Measurements from ENCODE around the gene PLCG2.

PLCG2 gene

DNA sequence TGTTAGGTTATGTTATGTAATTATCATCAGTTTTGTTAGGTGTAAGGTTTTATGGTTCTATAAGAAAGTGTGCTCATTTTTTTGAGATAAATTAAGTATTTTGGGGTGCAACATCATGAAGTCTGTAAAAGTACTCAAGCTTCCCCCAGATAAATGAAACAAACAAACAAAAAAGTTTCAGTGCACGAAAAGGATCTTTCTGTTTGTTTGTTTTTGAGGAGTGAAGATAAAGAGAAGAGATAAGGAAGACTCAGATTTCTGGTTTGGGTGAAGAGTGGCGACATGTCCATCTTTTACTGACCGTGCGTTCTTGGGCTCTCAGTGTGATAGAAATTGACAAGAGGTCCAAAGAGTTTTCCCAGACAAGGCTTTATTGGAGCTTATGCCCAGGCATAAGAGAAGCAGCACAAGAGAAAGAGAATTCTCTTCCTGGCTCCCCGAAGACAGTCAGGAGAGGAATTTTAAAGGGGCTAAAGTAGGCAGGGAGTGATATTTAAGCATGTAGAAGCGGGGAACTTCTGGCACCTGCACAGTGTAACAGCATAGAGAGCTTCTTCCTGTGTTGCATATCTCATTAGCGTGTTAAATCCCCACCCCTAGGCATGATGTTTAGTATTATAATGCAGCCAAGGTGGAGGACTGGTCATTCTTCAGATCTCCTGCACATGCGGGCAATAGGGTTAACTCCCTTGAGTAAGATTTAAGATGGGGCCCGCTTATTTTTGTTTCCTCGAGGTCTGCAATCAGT lies 71.3 kb downstream of the PLCG2 start:
- no peaks in the 10 kb centered on the region for H3K27me3 ChIP-seq (ENCODE audit: control insufficient read depth, insufficient read depth, low read length)

DNA sequence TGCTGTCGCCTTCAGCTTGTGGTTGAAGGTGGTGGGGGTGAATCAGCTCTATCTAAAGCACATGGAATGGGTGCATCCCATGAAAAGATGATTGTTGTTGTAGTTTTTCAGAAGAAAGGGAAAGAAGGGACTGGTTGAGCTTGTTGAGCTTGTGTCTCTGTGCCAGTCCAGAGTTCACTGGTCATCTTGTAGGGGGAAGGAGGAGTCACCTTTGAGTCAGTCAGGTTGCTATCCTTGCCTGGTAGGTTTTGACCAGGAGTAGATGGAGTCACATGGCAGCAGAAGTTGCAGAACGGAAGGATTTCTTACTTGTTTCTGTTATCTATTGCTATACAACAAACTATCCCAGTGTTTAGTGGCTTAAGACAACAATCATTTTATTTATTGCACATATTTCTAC lies 73.3 kb downstream of the PLCG2 start:
- Histone ChIP-seq H3K9ac (ENCODE audit: low read length) (no peak overlapping the region), H3K4me1 (ENCODE audit: control insufficient read depth, insufficient read depth, low read length) (no peaks in the 10 kb centered on the region), H3K27me3 (ENCODE audit: control insufficient read depth, insufficient read depth, low read length) (no peaks in the 10 kb centered on the region), H3K36me3 (ENCODE audit: control insufficient read depth, insufficient read depth, low read length) (no peaks in the 10 kb centered on the region), H3K27ac (ENCODE audit: low read depth, low read length) (no peak overlapping the region), H3K4me3 (ENCODE audit: low read length) (no peak overlapping the region)

More for the DNA sequence above, 71.3 kb downstream of the PLCG2 start:
- H3K4me1 ChIP-seq (ENCODE audit: control insufficient read depth, insufficient read depth, low read length), result no peaks in the 10 kb centered on the region
- H3K27ac ChIP-seq (ENCODE audit: low read depth, low read length), result no peak overlapping the region
- H3K36me3 ChIP-seq (ENCODE audit: control insufficient read depth, insufficient read depth, low read length), result no peaks in the 10 kb centered on the region
- H3K9ac ChIP-seq (ENCODE audit: low read length), result no peak overlapping the region
- H3K4me3 ChIP-seq (ENCODE audit: low read length), result no peak overlapping the region

DNA sequence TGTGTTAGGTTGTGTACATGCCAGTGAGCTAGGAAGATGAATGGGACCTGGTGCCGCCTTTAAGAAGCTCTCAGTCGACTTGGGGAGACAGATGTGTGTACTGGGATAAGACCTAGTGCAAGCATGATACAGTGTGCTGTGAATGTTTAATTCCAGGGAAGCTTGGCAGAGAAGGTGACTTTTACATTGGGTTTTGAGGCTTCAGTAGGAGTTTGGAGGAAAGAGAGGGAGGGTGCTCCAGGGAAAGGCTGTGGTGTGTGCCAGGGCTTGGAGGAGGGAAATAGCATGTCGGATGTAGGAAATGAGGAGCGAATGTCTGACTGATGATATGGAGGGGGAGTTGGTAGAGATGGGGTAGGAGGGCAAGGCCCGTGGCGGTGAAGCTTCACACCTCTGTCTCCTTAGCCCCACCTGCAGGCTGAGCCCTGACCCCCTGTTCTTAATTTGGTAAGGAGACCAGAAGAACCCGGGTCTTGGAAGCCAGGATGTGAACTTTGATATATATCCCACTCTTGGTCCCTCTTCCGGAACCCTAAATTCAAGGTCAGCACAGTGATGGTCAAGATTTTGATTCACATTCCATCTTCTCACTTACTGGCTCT lies 76.6 kb downstream of the PLCG2 start:
- Histone ChIP-seq H3K36me3 (ENCODE audit: control insufficient read depth, insufficient read depth, low read length) (no peaks in the 10 kb centered on the region), H3K9ac (ENCODE audit: low read length) (no peak overlapping the region), H3K4me1 (ENCODE audit: control insufficient read depth, insufficient read depth, low read length) (no peaks in the 10 kb centered on the region), H3K4me3 (ENCODE audit: low read length) (no peak overlapping the region), H3K27me3 (ENCODE audit: control insufficient read depth, insufficient read depth, low read length) (no peaks in the 10 kb centered on the region), H3K27ac (ENCODE audit: low read depth, low read length) (no peak overlapping the region)

DNA sequence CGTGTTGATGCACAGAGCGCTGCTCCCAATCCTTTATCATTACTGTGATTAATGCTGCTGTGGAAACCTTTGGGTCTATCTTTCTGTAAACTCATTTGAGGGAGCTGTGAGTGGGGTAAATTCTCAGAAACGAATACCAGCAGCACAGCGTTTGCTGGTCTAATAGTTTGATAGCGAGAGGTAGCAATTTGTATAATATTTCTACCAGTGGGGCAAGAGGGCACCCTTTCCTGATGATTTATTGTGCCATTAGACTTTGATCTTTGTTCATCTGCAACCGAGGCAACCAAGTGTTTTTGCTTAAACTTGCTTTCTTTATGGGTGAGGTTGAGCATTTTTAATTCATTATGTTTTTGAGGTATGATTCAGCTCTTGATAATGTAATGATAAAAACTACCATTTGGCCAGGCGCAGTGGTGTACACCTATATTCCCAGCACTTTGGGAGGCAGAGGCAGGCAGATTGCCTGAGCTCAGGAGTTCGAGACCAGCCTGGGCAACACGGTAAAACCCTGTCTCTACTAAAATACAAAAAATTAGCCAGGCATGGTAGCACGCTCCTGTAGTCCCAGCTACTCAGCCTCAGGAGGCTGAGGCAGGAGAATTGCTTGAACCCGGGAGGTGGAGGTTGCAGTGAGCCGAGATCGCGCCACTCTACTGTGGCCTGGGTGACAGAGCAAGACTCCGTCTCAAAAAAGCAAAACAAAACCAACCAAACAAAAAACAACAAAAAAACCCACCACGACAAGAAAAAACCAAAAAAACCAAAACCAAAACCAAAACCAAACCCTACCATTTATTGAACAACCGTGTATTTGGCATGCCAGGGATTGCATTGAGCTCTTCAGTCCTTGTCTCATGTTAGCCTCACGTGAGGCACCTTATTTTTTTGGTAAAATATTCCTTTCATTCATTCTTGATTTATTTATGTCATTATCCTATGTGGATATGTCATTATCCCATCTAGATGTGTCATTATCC lies 81.5 kb downstream of the PLCG2 start:
- no peaks in the 10 kb centered on the region for H3K4me1 ChIP-seq (ENCODE audit: control insufficient read depth, insufficient read depth, low read length)
- H3K27ac ChIP-seq (ENCODE audit: low read depth, low read length), result no peak overlapping the region
- no peaks in the 10 kb centered on the region for H3K27me3 ChIP-seq (ENCODE audit: control insufficient read depth, insufficient read depth, low read length)
- no peak overlapping the region for H3K4me3 ChIP-seq (ENCODE audit: low read length)
- no peak overlapping the region for H3K9ac ChIP-seq (ENCODE audit: low read length)
- no peaks in the 10 kb centered on the region for H3K36me3 ChIP-seq (ENCODE audit: control insufficient read depth, insufficient read depth, low read length)

DNA sequence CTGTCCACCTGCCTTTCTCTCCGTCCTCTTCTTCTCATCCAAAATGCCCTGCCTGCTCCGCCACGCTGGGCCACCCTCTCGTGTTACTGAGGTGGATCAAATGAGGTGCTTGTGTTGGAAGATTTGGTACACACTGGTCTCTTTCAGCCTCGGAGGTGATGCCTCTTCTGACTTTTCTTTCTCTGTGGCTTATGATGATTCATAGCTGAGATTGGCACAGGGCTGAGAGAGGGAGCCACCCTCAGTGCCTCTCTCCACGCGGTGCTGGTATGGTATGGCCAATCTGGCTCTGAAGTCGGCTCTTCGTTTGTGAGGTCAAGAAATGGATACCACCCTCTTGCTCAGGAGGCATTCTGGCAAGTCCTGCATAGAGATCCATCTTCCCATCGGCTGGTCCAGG lies 82.4 kb downstream of the PLCG2 start:
- no peak overlapping the region for H3K4me3 ChIP-seq (ENCODE audit: low read length)
- no peaks in the 10 kb centered on the region for H3K36me3 ChIP-seq (ENCODE audit: control insufficient read depth, insufficient read depth, low read length)
- no peak overlapping the region for H3K9ac ChIP-seq (ENCODE audit: low read length)
- no peaks in the 10 kb centered on the region for H3K27me3 ChIP-seq (ENCODE audit: control insufficient read depth, insufficient read depth, low read length)
- no peak overlapping the region for H3K27ac ChIP-seq (ENCODE audit: low read depth, low read length)
- no peaks in the 10 kb centered on the region for H3K4me1 ChIP-seq (ENCODE audit: control insufficient read depth, insufficient read depth, low read length)

DNA sequence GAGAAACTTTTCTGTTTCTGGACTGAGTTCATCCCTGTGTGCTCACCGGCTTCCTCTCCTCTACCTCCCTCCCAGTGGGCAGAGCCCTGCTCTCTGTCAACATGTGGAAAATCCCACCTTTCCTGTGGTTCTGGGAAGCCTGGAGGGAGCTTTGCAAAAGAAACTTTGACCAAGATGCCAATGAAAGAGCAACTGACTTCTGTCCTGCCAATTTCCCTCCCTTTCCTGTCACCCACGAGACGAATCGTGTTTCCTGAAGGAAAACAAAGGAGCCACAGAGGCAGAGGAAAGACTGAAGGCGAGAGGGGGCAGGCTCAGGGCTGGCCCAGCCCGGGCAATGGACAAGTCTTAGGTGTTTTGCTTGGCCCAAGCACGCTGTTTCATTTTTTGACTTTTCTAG lies 82.8 kb downstream of the PLCG2 start:
- Histone ChIP-seq H3K9ac (ENCODE audit: low read length) (no peak overlapping the region), H3K36me3 (ENCODE audit: control insufficient read depth, insufficient read depth, low read length) (no peaks in the 10 kb centered on the region), H3K27ac (ENCODE audit: low read depth, low read length) (no peak overlapping the region), H3K4me1 (ENCODE audit: control insufficient read depth, insufficient read depth, low read length) (no peaks in the 10 kb centered on the region), H3K27me3 (ENCODE audit: control insufficient read depth, insufficient read depth, low read length) (no peaks in the 10 kb centered on the region), H3K4me3 (ENCODE audit: low read length) (no peak overlapping the region)

DNA sequence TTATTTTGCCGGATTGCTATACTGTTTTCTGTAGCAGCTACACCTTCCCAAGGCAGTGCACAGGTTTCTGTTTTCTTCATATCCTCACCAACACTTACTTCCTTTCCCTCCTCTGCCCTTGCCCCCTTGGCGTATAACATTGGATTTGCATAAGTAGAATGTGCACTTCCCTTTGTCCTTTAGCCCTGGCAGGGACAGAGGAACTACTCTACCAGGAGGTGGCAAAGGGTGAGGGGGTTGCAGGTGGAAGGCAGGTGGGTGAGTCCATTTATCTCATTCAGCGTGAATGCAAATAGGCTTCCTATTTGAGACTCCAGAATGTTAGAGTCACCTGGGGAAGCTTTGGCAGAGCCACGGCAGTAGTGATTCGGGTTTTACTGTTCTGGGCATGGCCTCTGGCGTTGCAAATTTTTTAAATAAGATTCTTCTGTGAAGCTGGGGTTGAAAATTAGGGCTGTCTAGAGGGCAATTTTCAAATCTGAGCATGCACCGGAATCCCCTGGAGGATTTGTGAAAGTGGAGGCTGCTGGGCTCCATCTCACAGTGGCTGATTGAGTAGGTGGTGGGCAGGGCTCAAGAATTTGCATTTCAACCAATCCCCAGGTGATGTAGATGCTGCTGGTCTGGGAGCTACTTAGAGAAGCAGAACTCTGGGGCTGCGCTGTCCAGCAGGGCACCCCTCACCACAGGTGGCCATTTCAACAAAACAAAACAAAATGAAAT lies 84.7 kb downstream of the PLCG2 start:
- no peaks in the 10 kb centered on the region for H3K27me3 ChIP-seq (ENCODE audit: control insufficient read depth, insufficient read depth, low read length)
- no peak overlapping the region for H3K4me3 ChIP-seq (ENCODE audit: low read length)
- H3K36me3 ChIP-seq (ENCODE audit: control insufficient read depth, insufficient read depth, low read length), result no peaks in the 10 kb centered on the region
- no peaks in the 10 kb centered on the region for H3K4me1 ChIP-seq (ENCODE audit: control insufficient read depth, insufficient read depth, low read length)
- no peak overlapping the region for H3K9ac ChIP-seq (ENCODE audit: low read length)
- H3K27ac ChIP-seq (ENCODE audit: low read depth, low read length), result no peak overlapping the region

DNA sequence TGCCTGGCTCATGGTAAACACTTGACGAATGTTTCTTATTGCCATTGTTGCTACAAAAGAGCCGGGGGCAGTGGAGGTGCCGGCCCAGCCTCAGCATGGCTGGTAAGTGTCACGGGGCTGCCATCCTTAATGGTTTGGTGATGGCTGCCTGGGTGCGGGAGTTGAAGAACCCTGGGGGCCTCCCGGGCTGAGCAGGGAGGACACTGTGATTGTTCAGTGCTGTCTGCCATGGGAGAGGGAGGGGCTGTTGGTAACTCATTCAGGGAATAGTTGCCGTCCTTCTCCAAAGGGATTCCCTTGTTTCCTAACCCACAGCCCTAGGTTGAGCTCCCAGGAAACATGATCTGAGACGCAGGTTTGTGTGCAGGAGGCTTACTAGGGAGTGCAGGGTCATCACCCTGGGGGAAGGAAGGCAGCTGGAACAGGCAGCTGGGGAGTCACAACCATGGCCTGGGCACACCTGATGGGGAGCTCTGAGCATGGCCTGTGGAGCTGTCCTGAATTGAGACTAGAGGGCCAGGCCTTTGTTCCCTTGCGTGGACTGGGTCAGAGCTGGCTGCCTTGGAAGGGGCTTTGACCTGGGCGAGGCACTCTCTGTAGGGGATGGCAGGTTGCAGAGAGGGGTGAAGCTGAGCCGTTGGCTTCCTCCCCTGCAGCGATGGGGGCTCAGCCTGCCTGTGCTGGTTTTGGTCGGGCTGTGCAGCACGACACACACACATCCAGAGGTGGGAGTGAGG lies 85.7 kb downstream of the PLCG2 start:
- Histone ChIP-seq H3K9ac (ENCODE audit: low read length) (no peak overlapping the region), H3K27ac (ENCODE audit: low read depth, low read length) (no peak overlapping the region), H3K4me1 (ENCODE audit: control insufficient read depth, insufficient read depth, low read length) (no peaks in the 10 kb centered on the region), H3K27me3 (ENCODE audit: control insufficient read depth, insufficient read depth, low read length) (no peaks in the 10 kb centered on the region), H3K4me3 (ENCODE audit: low read length) (no peak overlapping the region), H3K36me3 (ENCODE audit: control insufficient read depth, insufficient read depth, low read length) (no peaks in the 10 kb centered on the region)

DNA sequence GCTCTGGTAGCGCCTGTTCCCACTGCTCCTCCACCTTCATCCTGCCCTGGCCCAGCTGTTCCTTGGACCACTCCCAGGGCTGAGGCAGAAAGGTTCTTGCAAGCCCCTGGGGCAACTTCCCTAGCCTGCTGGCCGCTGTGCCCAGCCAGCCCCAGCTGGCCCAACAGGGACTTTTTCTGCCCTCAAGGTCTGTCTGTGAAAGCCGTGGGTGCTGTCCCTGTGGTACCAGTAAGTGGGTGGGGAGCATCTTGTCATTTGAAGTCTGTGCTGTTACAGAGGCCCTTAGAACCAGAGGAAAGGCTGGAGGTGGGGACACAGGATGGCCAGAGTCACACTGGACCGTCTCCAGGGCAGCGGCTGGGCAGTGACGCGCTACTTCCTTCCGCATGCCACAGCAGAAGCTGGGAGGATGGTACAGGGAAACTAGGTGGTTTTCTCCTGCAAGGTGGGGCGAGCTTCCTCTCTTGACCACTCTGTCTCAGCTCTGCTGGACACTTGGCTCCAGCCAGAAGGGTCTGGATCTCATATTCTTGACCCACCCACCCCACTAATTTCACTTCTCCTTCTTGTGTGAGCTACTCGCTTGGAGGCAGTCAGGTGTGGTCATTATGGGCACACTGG lies 87.8 kb downstream of the PLCG2 start:
- H3K4me1 ChIP-seq (ENCODE audit: control insufficient read depth, insufficient read depth, low read length), result no peaks in the 10 kb centered on the region
- no peak overlapping the region for H3K4me3 ChIP-seq (ENCODE audit: low read length)
- no peaks in the 10 kb centered on the region for H3K27me3 ChIP-seq (ENCODE audit: control insufficient read depth, insufficient read depth, low read length)
- no peak overlapping the region for H3K9ac ChIP-seq (ENCODE audit: low read length)
- no peaks in the 10 kb centered on the region for H3K36me3 ChIP-seq (ENCODE audit: control insufficient read depth, insufficient read depth, low read length)
- no peak overlapping the region for H3K27ac ChIP-seq (ENCODE audit: low read depth, low read length)

DNA sequence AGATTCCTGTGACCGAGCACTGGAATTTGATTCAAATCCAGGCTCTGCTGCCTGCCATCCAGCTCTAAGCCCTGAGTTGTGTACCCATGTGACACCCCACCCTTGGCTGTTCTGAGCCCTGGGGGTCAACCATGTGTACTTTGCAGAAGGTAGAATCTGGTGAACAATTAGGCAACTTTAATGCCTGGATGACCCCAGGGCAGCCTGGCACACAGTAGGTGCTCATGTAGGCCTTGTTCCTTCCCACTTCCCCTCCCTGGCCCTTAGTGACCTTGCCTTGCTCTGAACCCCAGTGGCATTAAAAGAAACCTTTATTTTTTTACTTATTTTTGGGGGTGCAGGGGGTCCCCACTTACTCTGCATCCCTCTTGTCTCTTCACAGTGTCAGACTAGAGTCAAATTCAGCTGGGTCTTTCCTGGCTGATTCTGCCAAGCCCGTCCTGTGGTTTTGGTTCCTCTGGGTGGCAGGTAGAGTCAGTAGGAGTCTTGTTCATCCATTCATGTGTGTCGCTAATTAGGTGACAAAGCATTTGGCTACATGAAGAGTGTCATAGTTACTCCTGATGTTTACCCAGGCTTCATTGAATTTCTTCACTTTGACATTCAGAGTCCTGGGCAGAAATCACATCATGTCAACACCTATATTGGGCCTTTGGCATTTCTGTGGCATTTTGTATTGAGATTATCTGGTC lies 89.1 kb downstream of the PLCG2 start:
- no peak overlapping the region for H3K4me3 ChIP-seq (ENCODE audit: low read length)
- no peak overlapping the region for H3K9ac ChIP-seq (ENCODE audit: low read length)
- no peaks in the 10 kb centered on the region for H3K36me3 ChIP-seq (ENCODE audit: control insufficient read depth, insufficient read depth, low read length)
- H3K27me3 ChIP-seq (ENCODE audit: control insufficient read depth, insufficient read depth, low read length), result no peaks in the 10 kb centered on the region
- H3K4me1 ChIP-seq (ENCODE audit: control insufficient read depth, insufficient read depth, low read length), result no peaks in the 10 kb centered on the region
- H3K27ac ChIP-seq (ENCODE audit: low read depth, low read length), result no peak overlapping the region

DNA sequence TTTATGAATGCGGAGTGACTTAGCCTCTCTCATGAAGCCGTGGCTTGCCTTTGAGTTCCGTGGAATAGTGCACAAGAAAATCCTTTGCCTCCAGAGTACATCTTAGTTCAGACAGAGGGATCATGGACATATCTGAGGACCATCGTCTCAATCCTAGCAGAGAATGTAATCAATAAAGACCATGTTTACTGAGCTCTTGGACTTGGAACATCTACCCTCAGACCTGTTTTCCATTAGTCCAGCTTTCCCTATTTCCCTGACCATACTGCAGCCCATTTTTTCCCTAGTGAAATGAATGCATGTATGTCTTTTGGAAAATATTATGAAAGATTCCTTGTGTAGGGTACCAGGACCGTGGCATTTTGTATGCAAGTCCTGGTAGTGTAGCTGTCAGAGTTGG lies 90.2 kb downstream of the PLCG2 start:
- no peak overlapping the region for H3K27ac ChIP-seq (ENCODE audit: low read depth, low read length)
- H3K4me1 ChIP-seq (ENCODE audit: control insufficient read depth, insufficient read depth, low read length), result no peaks in the 10 kb centered on the region
- no peak overlapping the region for H3K9ac ChIP-seq (ENCODE audit: low read length)
- H3K36me3 ChIP-seq (ENCODE audit: control insufficient read depth, insufficient read depth, low read length), result no peaks in the 10 kb centered on the region
- H3K4me3 ChIP-seq (ENCODE audit: low read length), result no peak overlapping the region
- no peaks in the 10 kb centered on the region for H3K27me3 ChIP-seq (ENCODE audit: control insufficient read depth, insufficient read depth, low read length)
